PFSK-1 (cell line): ENCODE measurements around the gene TBX1.

Source experiments
- FOXP2 ChIP-seq: optimal IDR thresholded peaks from 2 replicates; pipeline ENCODE3; 2011; ENCODE audit warnings: borderline replicate concordance, control low read depth, inconsistent platforms; ENCODE audit not compliant: insufficient read depth; ENCODE audit errors: extremely low read length, extremely low read depth
- POLR2AphosphoS5 ChIP-seq: IDR thresholded peaks from 2 replicates; pipeline ENCODE4 v1.6.1; 2012; ENCODE audit warnings: low read depth, mild to moderate bottlenecking, control low read depth, low read length, moderate library complexity
- REST ChIP-seq, 2 experiments: IDR thresholded peaks; 2 replicates each; pipeline versions ENCODE4 v1.6.1 to v1.8.0; 2011 to 2012; ENCODE audit warnings: low read depth in 2 of 2, low read length in 2 of 2, control low read depth in 1 of 2, inconsistent platforms in 1 of 2, mild to moderate bottlenecking in 1 of 2, moderate library complexity in 1 of 2; ENCODE audit not compliant: insufficient read depth in 1 of 2
- SIN3A ChIP-seq: IDR thresholded peaks from 2 replicates; pipeline ENCODE4 v1.6.1; 2012; ENCODE audit warnings: mild to moderate bottlenecking, low read length, moderate library complexity, borderline replicate concordance; ENCODE audit not compliant: insufficient read depth
- TAF1 ChIP-seq: IDR thresholded peaks from 2 replicates; pipeline ENCODE4 v1.6.1; 2012; ENCODE audit warnings: low read length, control low read depth, borderline replicate concordance; ENCODE audit not compliant: insufficient read depth

TBX1 gene

GRCh38 chr22:19757140-19757984, 3.2 kb upstream of the TBX1 start:
- TF ChIP-seq REST (IDR thresholded peaks at IDR 0.05; ENCODE audit: insufficient read depth in 1 of 2, low read depth in 2 of 2, low read length in 2 of 2) = no peak
- no peak for TF ChIP-seq SIN3A
- TF ChIP-seq POLR2AphosphoS5 = no peak
- no peak for TF ChIP-seq FOXP2
- no peak for TF ChIP-seq TAF1

GRCh38 chr22:19757985-19758895, 2.3 kb upstream of the TBX1 start:
- TF ChIP-seq REST (IDR thresholded peaks at IDR 0.05; ENCODE audit: insufficient read depth in 1 of 2, low read depth in 2 of 2, low read length in 2 of 2) (no peak), POLR2AphosphoS5 (no peak), SIN3A (no peak), FOXP2 (no peak), TAF1 (no peak)

GRCh38 chr22:19758896-19759426, 1.6 kb upstream of the TBX1 start:
- TF ChIP-seq TAF1 = no peak
- no peak for TF ChIP-seq REST (IDR thresholded peaks at IDR 0.05; ENCODE audit: insufficient read depth in 1 of 2, low read depth in 2 of 2, low read length in 2 of 2)
- TF ChIP-seq POLR2AphosphoS5 = no peak
- TF ChIP-seq FOXP2 = no peak
- no peak for TF ChIP-seq SIN3A

GRCh38 chr22:19759427-19760057, 1.0 kb upstream of the TBX1 start:
- TF ChIP-seq SIN3A = no peak
- no peak for TF ChIP-seq TAF1
- TF ChIP-seq POLR2AphosphoS5 = no peak
- no peak for TF ChIP-seq REST (IDR thresholded peaks at IDR 0.05; ENCODE audit: insufficient read depth in 1 of 2, low read depth in 2 of 2, low read length in 2 of 2)
- TF ChIP-seq FOXP2 = no peak
